Left renal pelvis (tissue), 4 donors: Measurements from ENCODE around the gene SLC39A1. TPM values are rescaled to one million over a fixed set of nuclear protein-coding genes. Genes with fewer than 3 reads are reported as not detected.
"Not testable (repeated sequence)": the region's sequence is repeated elsewhere in the genome, so short reads cannot be mapped to it uniquely, and the experiment has no call there.

Source experiments
- DNase-seq, 4 donors: peaks; one replicate each; pipeline ENCODE4 v3.0.0-alpha.2; 2013; ENCODE audit warnings: low read depth in 4 of 4, low spot score in 3 of 4
- polyA plus RNA-seq, 4 donors: library from polyadenylated mRNA; unstranded; fragments of 120-200 nt; gene quantifications; one replicate each; pipeline ENCODE4 v1.2.1, GENCODE V29; 2013; ENCODE audit not compliant: insufficient read length in 4 of 4

The SLC39A1 gene
- polyA plus RNA-seq = 10 to 100 TPM; 70.6 to 84.1 (median 82.7) TPM

- peak; percentile 97 to 98 (median 97) for DNase-seq
Measured at GRCh38 chr1:153963030-153963849, at the start of gene SLC39A1. TSS of gene SLC39A1 (minus strand) at chr1:153963537. CDS start at chr1:153962715, 822 bp downstream.

- DNase-seq = not testable (repeated sequence)
Measured at GRCh38 chr1:154012543-154012942, 49.2 kb upstream of the SLC39A1 start.

GRCh38 chr1:154012129-154012528 lies 48.8 kb upstream of the SLC39A1 start:
- no peak for DNase-seq

GRCh38 chr1:154006136-154006535 lies 42.8 kb upstream of the SLC39A1 start:
- DNase-seq = no peak

GRCh38 chr1:154000420-154000819 lies 37.1 kb upstream of the SLC39A1 start:
- DNase-seq = no peak

GRCh38 chr1:153996882-153997281 lies 33.5 kb upstream of the SLC39A1 start:
- not testable (repeated sequence) for DNase-seq

GRCh38 chr1:153995640-153996039 lies 32.3 kb upstream of the SLC39A1 start:
- no peak for DNase-seq

GRCh38 chr1:153995202-153995601 lies 31.9 kb upstream of the SLC39A1 start:
- no peak for DNase-seq

- DNase-seq = no peak
Measured at GRCh38 chr1:153991806-153992205, 28.5 kb upstream of the SLC39A1 start.

GRCh38 chr1:153991151-153991630 lies 27.9 kb upstream of the SLC39A1 start:
- no peak for DNase-seq

GRCh38 chr1:153990468-153991150 lies 27.3 kb upstream of the SLC39A1 start, which contains the start of gene RPS27:
TSS of gene RPS27 (plus strand) at chr1:153990762. CDS start at chr1:153990797, 35 bp downstream.
- DNase-seq = peak; percentile 93 to 98 (median 96)

GRCh38 chr1:153987621-153988020 lies 24.3 kb upstream of the SLC39A1 start:
- no peak for DNase-seq

- peak in 2 of 4 donors; percentile 68 to 72 for DNase-seq
Measured at GRCh38 chr1:153985941-153986761, 22.8 kb upstream of the SLC39A1 start, which contains the start of gene RAB13. TSS of gene RAB13 (minus strand) at chr1:153986339. CDS start at chr1:153986236, 103 bp downstream.

GRCh38 chr1:153985341-153985912 lies 22.1 kb upstream of the SLC39A1 start:
- no peak for DNase-seq

- no peak for DNase-seq
Measured at GRCh38 chr1:153984123-153984894, 21.0 kb upstream of the SLC39A1 start.

GRCh38 chr1:153981735-153982134 lies 18.4 kb upstream of the SLC39A1 start:
- not testable (repeated sequence) for DNase-seq

GRCh38 chr1:153979091-153979490 lies 15.8 kb upstream of the SLC39A1 start:
- not testable (repeated sequence) for DNase-seq

- no peak for DNase-seq
Measured at GRCh38 chr1:153978274-153978909, 15.1 kb upstream of the SLC39A1 start.
